G401.6 (cell line): ENCODE results near the gene HNRNPC.
"Not testable (repeated sequence)": the region's sequence is repeated elsewhere in the genome, so short reads cannot be mapped to it uniquely, and the experiment has no call there.

Experiments
- FAIRE-seq: peaks from 2 replicates; lab custom pipeline; 2012; peaks lifted over from hg19 to GRCh38; lab: Jason Lieb, UNC

HNRNPC gene

DNA sequence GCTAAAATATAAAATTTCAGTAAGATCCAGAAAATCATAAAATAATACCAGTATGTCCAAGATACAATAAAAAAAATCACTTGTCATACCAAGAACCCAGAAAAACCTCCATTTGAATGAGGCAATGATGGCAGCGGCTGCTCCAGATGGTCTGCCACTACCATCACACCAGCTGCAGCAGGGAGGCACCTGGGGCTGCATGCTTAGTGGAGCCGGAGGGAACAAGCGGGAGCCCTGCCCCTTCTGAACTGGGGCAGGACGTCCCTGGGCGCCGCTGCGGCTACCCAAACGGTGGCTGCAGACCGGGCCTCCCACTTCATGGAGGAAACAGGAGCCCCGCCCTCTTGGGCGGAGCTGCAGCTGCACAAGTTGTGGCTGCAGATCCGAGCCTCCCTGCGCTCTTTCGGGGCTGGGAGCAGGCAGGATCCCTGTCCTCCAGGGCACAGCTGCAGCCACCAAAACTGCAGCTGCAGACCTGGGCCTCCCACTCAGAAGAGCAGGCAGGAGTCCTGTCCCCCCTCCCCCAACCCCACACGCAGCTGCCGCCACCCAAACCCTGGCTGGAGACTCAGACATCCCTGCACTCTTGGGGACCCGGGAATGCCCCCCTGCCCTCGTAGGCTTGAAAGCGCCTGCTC lies 77.3 kb downstream of the HNRNPC start:
- no peak for FAIRE-seq

DNA sequence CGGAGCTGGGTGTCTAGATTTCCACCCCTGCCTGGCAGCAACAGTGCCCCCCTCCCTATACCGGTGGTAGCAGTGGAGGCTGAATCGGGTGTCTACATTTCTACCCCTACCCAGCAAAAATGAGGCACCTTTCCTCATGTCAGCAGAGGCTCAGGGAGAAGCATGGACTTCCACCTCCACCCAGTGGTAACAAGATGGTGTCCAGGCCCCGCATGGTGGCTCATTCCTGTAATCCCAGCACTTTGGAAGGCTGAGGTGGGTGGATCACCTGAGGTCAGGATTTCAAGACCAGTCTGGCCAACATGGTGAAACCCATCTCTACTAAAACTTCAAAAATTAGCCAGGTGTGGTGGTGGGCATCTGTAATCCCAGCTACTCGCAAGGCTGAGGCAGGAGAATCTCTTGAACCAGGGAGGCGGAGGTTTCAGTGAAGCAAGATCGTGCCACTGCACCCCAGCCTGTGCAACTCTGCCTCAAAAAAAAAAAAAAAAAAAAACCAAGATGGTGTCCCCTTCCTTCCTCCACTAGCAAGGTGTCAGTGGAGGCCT lies 77.9 kb downstream of the HNRNPC start:
- FAIRE-seq = no peak

- no peak for FAIRE-seq
These were observed 83.8 kb downstream of the HNRNPC start for GRCh38 chr14:21185491-21185890.

- no peak for FAIRE-seq
These were observed 85.0 kb downstream of the HNRNPC start for GRCh38 chr14:21184254-21184653.

- FAIRE-seq = no peak
These were observed 87.1 kb downstream of the HNRNPC start for GRCh38 chr14:21182166-21182565.

- no peak for FAIRE-seq
These were observed 98.1 kb downstream of the HNRNPC start for GRCh38 chr14:21171128-21171527.

DNA sequence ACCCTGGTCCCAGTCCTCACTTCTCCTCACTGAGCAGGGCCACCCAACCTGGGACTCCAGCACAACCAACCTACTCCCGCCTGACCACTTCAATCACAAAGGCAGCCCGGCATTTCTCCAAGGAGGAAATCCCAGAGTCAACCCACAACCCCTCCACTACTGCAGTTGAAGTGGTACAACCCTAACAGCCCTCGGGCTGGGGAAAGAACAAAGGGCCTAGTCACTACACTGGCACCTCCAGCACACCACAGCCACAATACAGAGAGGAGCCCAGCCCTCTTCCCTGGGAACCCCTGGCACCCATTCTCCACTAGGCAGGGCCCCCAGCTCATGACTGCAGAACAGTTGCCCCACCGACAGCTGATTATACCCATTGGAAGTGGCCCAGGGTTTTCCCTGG lies 99.7 kb downstream of the HNRNPC start:
- no peak for FAIRE-seq

DNA sequence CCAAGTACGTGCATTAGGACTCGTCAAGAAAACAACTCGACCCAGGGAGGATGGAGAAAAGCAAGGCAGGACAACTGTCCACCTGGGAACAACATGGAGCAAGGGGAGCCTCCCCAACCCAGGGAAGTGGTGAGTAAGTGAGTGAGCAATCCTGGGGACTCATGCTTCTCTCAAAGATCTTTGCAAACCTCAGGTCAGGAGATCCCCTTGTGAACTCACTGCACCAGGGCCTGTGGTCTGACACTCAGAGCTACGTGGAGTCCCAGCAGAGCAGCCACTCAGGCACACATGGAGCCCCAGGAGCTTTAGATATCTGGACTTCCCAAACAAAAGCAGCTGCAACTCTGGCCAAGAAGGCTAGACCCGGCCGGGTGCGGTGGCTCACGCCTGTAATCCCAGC lies 101.2 kb downstream of the HNRNPC start:
- no peak for FAIRE-seq

GRCh38 chr14:21165670-21166069 lies 103.6 kb downstream of the HNRNPC start:
- not testable (repeated sequence) for FAIRE-seq

DNA sequence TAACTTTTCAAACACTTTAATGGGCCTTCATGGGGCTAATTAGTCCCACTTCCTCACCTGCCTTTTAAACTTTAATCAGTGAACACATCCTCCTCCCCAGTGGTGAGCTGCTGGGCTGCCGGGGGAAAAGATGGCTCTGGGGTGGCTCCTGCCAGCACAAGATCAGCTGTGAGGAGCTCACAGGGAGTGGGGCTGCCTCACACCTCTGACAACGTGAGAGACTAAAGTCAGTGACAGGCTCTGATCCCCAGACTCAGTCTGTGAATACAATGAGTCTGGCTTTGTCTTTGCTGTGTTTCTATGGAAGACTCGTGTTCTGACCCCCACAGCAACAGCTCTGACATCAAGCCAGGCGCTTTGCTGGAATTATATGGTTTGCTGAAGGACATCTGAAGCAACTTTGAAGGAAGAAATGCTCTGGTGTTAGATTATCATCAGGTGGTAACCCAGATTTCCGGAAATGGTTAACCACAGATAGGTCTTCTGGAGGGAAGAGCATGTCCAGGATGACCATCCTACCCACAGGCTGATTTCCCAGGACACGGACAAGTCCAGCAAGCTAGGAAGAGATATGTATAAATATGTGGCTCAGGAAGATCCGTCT lies 104.1 kb downstream of the HNRNPC start:
- not testable (repeated sequence) for FAIRE-seq

- FAIRE-seq = no peak
These were observed 105.4 kb downstream of the HNRNPC start for GRCh38 chr14:21163871-21164291.

DNA sequence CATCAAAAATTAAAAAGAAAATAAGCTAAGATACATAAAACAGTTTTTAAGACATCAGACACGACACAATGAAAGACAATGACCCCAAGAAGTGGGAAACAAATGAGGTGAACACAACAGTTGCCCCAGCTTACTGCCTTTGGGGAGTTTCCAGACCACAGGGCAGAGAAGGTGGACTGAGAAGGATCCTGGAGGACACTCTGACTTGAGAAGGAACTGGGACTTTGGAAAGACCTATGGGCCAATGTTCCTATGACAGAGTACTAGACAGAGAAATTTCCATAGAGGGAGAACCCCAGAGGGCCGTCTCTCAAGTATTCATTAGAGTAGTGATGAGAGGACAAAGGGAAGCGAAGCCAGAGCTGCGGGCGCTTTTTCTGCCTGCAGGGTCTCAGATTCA lies 107.2 kb downstream of the HNRNPC start:
- FAIRE-seq = no peak

DNA sequence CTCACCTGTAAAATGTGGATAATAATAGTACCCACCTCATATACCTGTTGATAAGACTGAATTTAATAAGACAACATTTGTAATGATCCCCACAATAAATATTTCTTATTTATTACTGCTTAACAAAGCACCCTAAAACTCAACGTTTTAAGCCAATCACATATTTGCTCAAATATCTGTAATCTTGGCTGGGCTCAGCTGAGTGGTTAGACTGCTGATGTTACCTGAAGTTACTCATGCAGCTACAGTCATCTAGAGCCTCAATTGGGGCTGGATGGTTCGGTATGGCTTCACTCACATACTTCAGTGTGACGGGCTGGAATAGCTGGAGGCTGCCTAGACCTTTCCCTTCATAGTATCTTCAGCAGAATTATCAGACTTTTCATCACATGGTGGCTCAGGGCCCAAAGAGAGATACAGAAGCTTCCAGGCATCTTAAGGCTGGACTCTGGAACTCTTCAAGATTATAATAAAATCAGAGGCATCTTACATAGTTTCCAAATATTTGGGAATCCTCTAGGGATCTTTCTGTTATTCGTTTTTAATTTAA lies 109.1 kb downstream of the HNRNPC start:
- FAIRE-seq = no peak
